Rectal smooth muscle tissue (tissue), 1 donor: ENCODE measurements around the gene IVD.
A peak's percentile ranks its signal among the peaks of the same experiment; 100 is the strongest.

ENCODE experiments used
- H3K27ac ChIP-seq: one replicate; pipeline ENCODE4 v1.7.0; 2013; ENCODE audit warnings: low read depth, low read length, inconsistent platforms
- H3K27me3 ChIP-seq: one replicate; pipeline ENCODE4 v1.7.0; 2013; ENCODE audit warnings: low read length; ENCODE audit not compliant: control insufficient read depth, insufficient read depth
- H3K36me3 ChIP-seq: one replicate; pipeline ENCODE4 v1.7.0; 2013; ENCODE audit warnings: low read length; ENCODE audit not compliant: control insufficient read depth, insufficient read depth
- H3K4me1 ChIP-seq: one replicate; pipeline ENCODE4 v1.7.0; 2013; ENCODE audit warnings: low read length; ENCODE audit not compliant: control insufficient read depth, insufficient read depth
- H3K4me3 ChIP-seq: one replicate; pipeline ENCODE4 v1.7.0; 2013; ENCODE audit warnings: low read length
- H3K9ac ChIP-seq: one replicate; pipeline ENCODE4 v1.7.0; 2013; ENCODE audit warnings: low read length

Gene IVD

DNA sequence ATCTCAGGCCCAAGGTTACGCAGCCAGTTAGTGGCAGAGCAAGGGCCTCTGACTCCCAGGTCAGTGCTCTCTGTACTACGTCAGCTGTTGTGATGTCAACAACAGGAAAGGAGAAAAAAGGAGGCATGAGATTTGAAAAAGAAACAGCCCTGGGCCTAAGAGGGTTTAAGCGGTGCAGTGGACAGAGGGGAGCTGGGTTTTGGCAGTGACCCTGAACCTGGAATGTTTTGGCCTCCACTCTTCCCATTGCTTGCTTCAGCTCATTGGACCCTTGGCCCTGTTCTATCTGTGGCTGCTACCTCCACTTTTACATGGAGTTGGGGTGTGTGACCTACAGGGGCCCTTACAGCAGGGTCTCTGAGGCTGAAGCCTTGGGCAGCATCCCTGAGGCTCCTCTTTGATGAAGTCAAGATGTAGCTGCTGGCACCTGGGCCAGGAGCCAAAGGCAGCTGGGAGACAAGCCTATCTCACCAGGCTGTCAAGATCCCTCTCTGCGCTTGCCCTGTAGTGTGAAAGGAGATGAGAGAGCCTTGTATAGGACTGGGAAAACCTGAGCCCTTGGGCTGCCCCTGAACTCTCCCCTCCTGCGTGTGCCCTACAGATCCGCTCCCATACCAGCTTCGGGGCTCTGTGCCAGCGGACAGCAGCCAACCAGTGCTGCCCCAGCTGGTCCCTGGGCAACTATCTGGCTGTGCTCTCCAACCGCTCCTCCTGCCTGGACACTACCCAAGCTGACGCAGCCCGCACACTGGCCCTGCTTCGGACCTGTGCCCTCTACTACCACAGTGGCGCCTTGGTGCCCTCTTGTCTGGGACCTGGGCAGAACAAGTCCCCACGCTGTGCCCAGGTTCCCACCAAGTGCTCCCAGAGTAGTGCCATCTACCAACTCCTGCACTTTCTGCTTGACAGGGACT is 38.9 kb upstream of the IVD start:
- H3K27ac ChIP-seq: peak overlapping the region; percentile 80
- no peaks in the 10 kb centered on the region for H3K27me3 ChIP-seq
- H3K9ac ChIP-seq: peak overlapping the region; percentile 29
- peak overlapping the region; percentile 46 for H3K4me3 ChIP-seq
- no peaks in the 10 kb centered on the region for H3K36me3 ChIP-seq
- no peaks in the 10 kb centered on the region for H3K4me1 ChIP-seq

GRCh38 chr15:40367371-40367685 is 38.3 kb upstream of the IVD start:
- peak overlapping the region; percentile 80 for H3K27ac ChIP-seq
- H3K9ac ChIP-seq: peak overlapping the region; percentile 29
- no peaks in the 10 kb centered on the region for H3K4me1 ChIP-seq
- no peaks in the 10 kb centered on the region for H3K27me3 ChIP-seq
- no peaks in the 10 kb centered on the region for H3K36me3 ChIP-seq
- H3K4me3 ChIP-seq: peak overlapping the region; percentile 46

- H3K4me1 ChIP-seq: no peaks in the 10 kb centered on the region
- H3K4me3 ChIP-seq: peak overlapping the region; percentile 46
- no peaks in the 10 kb centered on the region for H3K27me3 ChIP-seq
- peak overlapping the region; percentile 29 for H3K9ac ChIP-seq
- no peaks in the 10 kb centered on the region for H3K36me3 ChIP-seq
- H3K27ac ChIP-seq: peak overlapping the region; percentile 80
These were observed 37.6 kb upstream of the IVD start for GRCh38 chr15:40367686-40368611.

DNA sequence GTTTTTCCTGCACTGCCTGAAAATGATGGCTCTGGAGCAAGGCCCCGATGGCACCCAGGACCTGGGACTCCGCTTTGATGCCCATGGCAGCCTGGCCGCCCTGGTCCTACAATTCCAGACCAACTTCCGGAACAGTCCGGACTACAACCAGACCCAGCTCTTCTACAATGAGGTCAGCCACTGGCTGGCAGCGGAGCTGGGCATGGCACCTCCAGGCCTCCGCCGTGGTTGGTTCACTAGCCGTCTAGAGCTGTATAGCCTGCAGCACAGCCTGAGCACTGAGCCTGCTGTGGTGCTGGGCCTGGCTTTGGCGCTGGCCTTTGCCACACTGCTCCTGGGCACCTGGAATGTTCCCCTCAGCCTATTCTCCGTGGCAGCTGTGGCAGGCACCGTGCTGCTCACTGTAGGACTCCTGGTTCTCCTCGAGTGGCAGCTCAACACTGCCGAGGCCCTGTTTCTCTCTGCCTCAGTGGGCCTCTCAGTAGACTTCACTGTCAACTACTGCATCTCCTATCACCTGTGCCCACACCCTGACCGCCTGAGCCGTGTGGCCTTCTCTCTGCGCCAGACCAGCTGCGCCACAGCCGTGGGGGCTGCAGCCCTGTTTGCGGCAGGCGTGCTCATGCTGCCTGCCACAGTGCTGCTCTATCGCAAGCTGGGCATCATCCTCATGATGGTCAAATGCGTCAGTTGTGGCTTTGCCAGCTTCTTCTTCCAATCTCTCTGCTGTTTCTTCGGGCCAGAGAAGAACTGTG is 36.7 kb upstream of the IVD start:
- H3K4me1 ChIP-seq: no peaks in the 10 kb centered on the region
- H3K27ac ChIP-seq: no peak overlapping the region
- no peak overlapping the region for H3K4me3 ChIP-seq
- no peak overlapping the region for H3K9ac ChIP-seq
- no peaks in the 10 kb centered on the region for H3K27me3 ChIP-seq
- no peaks in the 10 kb centered on the region for H3K36me3 ChIP-seq

GRCh38 chr15:40369474-40369869 is 36.1 kb upstream of the IVD start:
- no peaks in the 10 kb centered on the region for H3K27me3 ChIP-seq
- H3K4me1 ChIP-seq: no peaks in the 10 kb centered on the region
- H3K9ac ChIP-seq: no peak overlapping the region
- no peaks in the 10 kb centered on the region for H3K36me3 ChIP-seq
- no peak overlapping the region for H3K4me3 ChIP-seq
- H3K27ac ChIP-seq: no peak overlapping the region

DNA sequence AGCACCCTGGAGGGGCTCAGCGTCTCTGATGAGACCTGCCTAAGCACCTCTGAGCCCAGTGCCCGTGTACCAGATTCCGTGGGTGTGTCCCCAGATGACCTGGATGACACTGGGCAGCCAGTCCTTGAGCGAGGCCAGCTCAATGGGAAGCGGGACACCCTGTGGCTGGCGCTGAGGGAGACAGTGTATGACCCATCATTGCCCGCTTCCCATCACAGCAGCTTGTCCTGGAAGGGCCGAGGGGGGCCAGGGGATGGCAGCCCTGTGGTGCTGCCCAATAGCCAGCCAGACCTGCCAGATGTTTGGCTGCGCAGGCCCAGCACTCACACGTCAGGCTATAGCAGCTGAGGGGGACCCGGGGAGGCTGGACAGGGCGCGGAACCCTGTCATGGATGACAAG is 35.6 kb upstream of the IVD start:
- Histone ChIP-seq H3K36me3 (no peaks in the 10 kb centered on the region), H3K4me3 (no peak overlapping the region), H3K9ac (no peak overlapping the region), H3K27me3 (no peaks in the 10 kb centered on the region), H3K27ac (no peak overlapping the region), H3K4me1 (no peaks in the 10 kb centered on the region)

GRCh38 chr15:40372981-40373380 is 32.6 kb upstream of the IVD start:
- no peak overlapping the region for H3K9ac ChIP-seq
- no peak overlapping the region for H3K4me3 ChIP-seq
- H3K27ac ChIP-seq: no peak overlapping the region
- H3K27me3 ChIP-seq: no peaks in the 10 kb centered on the region
- H3K4me1 ChIP-seq: no peaks in the 10 kb centered on the region
- no peaks in the 10 kb centered on the region for H3K36me3 ChIP-seq

- no peak overlapping the region for H3K4me3 ChIP-seq
- H3K27ac ChIP-seq: no peak overlapping the region
- no peaks in the 10 kb centered on the region for H3K27me3 ChIP-seq
- H3K9ac ChIP-seq: no peak overlapping the region
- no peaks in the 10 kb centered on the region for H3K4me1 ChIP-seq
- H3K36me3 ChIP-seq: no peaks in the 10 kb centered on the region
These were observed 28.0 kb upstream of the IVD start for GRCh38 chr15:40377606-40378005.

DNA sequence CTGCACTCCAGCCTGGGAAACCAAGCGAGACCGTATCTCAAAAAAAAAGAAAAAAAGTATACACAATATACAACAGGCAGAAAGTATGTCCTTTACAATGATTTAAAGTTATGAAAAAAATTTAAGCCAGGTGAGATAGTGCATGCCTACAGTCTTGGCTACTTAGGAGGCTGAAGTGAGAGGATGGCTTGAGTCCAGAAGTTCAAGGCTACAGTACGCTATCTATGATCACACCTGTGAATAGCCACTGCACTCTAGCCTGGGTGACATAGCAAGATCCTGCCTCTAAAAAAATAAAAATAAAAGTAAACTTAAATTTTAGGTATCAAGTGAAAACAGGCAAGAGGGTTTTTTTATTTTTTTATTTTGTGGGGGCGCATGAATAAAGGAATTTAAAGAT is 26.2 kb upstream of the IVD start:
- Histone ChIP-seq H3K9ac (no peak overlapping the region), H3K36me3 (no peaks in the 10 kb centered on the region), H3K27ac (no peak overlapping the region), H3K4me3 (no peak overlapping the region), H3K27me3 (no peaks in the 10 kb centered on the region), H3K4me1 (peaks cover 3% of the 10 kb centered on the region)

DNA sequence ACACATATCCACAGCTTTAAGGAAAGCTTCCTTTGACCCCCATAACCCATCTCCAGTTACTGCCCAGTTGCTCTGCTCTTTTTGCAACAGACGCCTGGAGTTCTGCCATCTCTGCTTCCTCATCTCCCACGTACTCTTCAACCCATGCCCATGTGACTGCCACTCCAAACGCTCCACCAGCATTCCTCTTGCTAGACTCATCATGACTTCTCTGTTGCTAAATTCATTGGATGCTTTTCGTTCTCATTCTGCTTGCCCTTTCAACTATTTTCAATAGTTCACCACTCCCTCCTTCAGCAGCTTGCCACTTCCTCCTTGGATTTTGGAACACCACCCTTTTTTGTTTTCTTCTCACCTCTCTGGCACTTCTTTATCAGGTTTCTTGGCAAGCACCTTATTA is 25.7 kb upstream of the IVD start:
- no peak overlapping the region for H3K27ac ChIP-seq

GRCh38 chr15:40380636-40381035 is 25.0 kb upstream of the IVD start:
- no peak overlapping the region for H3K27ac ChIP-seq
- H3K4me3 ChIP-seq: no peak overlapping the region
- H3K4me1 ChIP-seq: peaks cover 3% of the 10 kb centered on the region
- H3K9ac ChIP-seq: no peak overlapping the region
- H3K27me3 ChIP-seq: no peaks in the 10 kb centered on the region
- H3K36me3 ChIP-seq: no peaks in the 10 kb centered on the region

More for the DNA sequence above, 25.7 kb upstream of the IVD start:
- H3K4me3 ChIP-seq: no peak overlapping the region
- H3K4me1 ChIP-seq: peaks cover 3% of the 10 kb centered on the region
- no peaks in the 10 kb centered on the region for H3K36me3 ChIP-seq
- H3K9ac ChIP-seq: no peak overlapping the region
- H3K27me3 ChIP-seq: no peaks in the 10 kb centered on the region
